ENCODE data around the gene EXOC3L1. TPM values are rescaled to one million over a fixed set of nuclear protein-coding genes. Genes with fewer than 3 reads are reported as not detected.

EXOC3L1 gene
- total and polyA plus RNA-seq, 2 of the 13 experiments (the other 11 are each of a cell fraction or from before 2014, with no cell fraction given): 0.12 TPM; not detected in 1

- TF ChIP-seq AFF4 (CRISPR knock-in tag; IDR thresholded peaks at IDR 0.05) (no peak), ZNF441 (CRISPR knock-in tag; IDR thresholded peaks at IDR 0.05; ENCODE audit: borderline replicate concordance) (no peak), AGO1 (IDR thresholded peaks at IDR 0.05; ENCODE audit: low read depth, low read length, poor library complexity, severe bottlenecking) (no peak), TARDBP (CRISPR knock-in tag; IDR thresholded peaks at IDR 0.05) (no peak), ZNF382 (CRISPR knock-in tag; IDR thresholded peaks at IDR 0.05; ENCODE audit: borderline replicate concordance) (no peak), ARNT2 (CRISPR knock-in tag; IDR thresholded peaks at IDR 0.05; ENCODE audit: low read depth) (0 out of 2 replicates have a peak, but pooled peaks have one; percentile 1), ZNF207 (IDR thresholded peaks at IDR 0.05; ENCODE audit: borderline replicate concordance) (no peak), MZF1 (CRISPR knock-in tag; IDR thresholded peaks at IDR 0.05; ENCODE audit: borderline replicate concordance) (no peak), ZBTB7B (CRISPR knock-in tag; IDR thresholded peaks at IDR 0.05) (0 out of 2 replicates have a peak, but pooled peaks have one; percentile 35), ZNF326 (CRISPR knock-in tag; IDR thresholded peaks at IDR 0.05; ENCODE audit: borderline replicate concordance) (no peak), IRF9 (CRISPR knock-in tag; IDR thresholded peaks at IDR 0.05; ENCODE audit: borderline replicate concordance) (no peak), ZXDC (CRISPR knock-in tag; IDR thresholded peaks at IDR 0.05) (no peak), MEIS1 (CRISPR knock-in tag; IDR thresholded peaks at IDR 0.05; ENCODE audit: borderline replicate concordance) (peak; percentile 8; the same call in 1 of the 2 replicates), ZNF572 (CRISPR knock-in tag; IDR thresholded peaks at IDR 0.05) (no peak), ZNF674 (CRISPR knock-in tag; IDR thresholded peaks at IDR 0.05; ENCODE audit: low read depth) (no peak), CHCHD3 (CRISPR knock-in tag; IDR thresholded peaks at IDR 0.05) (0 out of 2 replicates have a peak, but pooled peaks have one; percentile 44)
- TF ChIP-seq, protein P1, sequence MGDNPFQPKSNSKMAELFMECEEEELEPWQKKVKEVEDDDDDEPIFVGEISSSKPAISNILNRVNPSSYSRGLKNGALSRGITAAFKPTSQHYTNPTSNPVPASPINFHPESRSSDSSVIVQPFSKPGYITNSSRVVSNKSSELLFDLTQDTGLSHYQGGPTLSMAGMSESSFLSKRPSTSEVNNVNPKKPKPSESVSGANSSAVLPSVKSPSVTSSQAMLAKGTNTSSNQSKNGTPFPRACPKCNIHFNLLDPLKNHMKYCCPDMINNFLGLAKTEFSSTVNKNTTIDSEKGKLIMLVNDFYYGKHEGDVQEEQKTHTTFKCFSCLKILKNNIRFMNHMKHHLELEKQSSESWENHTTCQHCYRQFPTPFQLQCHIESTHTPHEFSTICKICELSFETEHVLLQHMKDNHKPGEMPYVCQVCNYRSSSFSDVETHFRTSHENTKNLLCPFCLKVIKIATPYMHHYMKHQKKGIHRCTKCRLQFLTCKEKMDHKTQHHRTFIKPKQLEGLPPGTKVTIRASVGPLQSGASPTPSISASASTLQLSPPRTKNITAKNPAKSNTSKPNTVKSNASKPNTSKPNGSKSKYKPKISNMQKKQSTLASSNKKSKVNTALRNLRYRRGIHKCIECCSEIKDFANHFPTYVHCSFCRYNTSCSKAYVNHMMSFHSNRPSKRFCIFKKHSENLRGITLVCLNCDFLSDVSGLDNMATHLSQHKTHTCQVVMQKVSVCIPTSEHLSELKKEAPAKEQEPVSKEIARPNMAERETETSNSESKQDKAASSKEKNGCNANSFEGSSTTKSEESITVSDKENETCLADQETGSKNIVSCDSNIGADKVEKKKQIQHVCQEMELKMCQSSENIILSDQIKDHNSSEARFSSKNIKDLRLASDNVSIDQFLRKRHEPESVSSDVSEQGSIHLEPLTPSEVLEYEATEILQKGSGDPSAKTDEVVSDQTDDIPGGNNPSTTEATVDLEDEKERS (CRISPR knock-in tag; IDR thresholded peaks at IDR 0.05): no peak
Observed at GRCh38 chr16:67156143-67156844, 33.6 kb downstream of the EXOC3L1 start (continued).

Measured in HepG2 (cell line).